Mesodermal cell (in vitro differentiated cells): ENCODE data around the gene SLC6A18.
"Not testable (repeated sequence)": the region's sequence is repeated elsewhere in the genome, so short reads cannot be mapped to it uniquely, and the experiment has no call there.

ENCODE experiments used
- H3K27ac ChIP-seq: 2 replicates; pipeline ENCODE4 v1.7.0; 2013; ENCODE audit warnings: mild to moderate bottlenecking, low read depth, low read length, moderate library complexity; ENCODE audit not compliant: severe bottlenecking
- H3K36me3 ChIP-seq: 2 replicates; pipeline ENCODE4 v1.7.1; 2013; ENCODE audit warnings: mild to moderate bottlenecking, low read length, moderate library complexity; ENCODE audit not compliant: control insufficient read depth, insufficient read depth
- H3K4me1 ChIP-seq: one replicate; pipeline ENCODE4 v1.7.1; 2013; ENCODE audit warnings: mild to moderate bottlenecking, low read length; ENCODE audit not compliant: insufficient read depth, control insufficient read depth, poor library complexity, severe bottlenecking
- H3K4me3 ChIP-seq: 2 replicates; pipeline ENCODE4 v1.7.0; 2013; ENCODE audit warnings: low read length, control low read depth, mild to moderate bottlenecking; ENCODE audit not compliant: insufficient read depth, poor library complexity, severe bottlenecking; ENCODE audit errors: extremely low read depth
- H3K9me3 ChIP-seq: 2 replicates; pipeline ENCODE4 v1.7.1; 2013; ENCODE audit warnings: mild to moderate bottlenecking, low read length, moderate library complexity; ENCODE audit not compliant: control insufficient read depth
- WGBS, 2 experiments: methylation state at CpG; one replicate each; pipeline ENCODE4 v1.1.5; 2013; ENCODE audit warnings: missing lambda C conversion rate in 2 of 2; ENCODE audit not compliant: insufficient coverage in 2 of 2; 5-methylcytosine and 5-hydroxymethylcytosine counted together

Gene SLC6A18

DNA sequence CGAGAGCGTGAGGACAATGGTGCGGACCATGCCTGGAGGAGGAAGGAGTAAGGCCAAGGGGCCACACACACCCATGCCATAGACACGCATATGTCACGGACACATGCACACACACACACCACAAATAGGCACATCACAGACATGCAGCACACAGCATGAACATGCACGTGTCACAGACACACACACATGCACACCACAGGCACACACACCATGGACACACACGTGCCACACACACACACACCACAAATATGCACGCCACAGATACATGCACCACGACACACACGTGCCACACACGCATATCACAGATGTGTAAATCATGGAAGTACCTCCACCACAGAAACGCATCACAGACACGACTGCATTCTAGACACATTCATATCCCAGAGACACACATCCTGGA is 53.0 kb downstream of the SLC6A18 start:
- H3K27ac ChIP-seq = no peak overlapping the region
- no peak overlapping the region for H3K4me3 ChIP-seq
- no peaks in the 10 kb centered on the region for H3K9me3 ChIP-seq
- H3K36me3 ChIP-seq = no peaks in the 10 kb centered on the region
- no peaks in the 10 kb centered on the region for H3K4me1 ChIP-seq
- WGBS, 2 experiments = 94 to 100% methylated on average over 9 to 13 of the region's 13 CpGs

GRCh38 chr5:1278656-1279442 is 53.7 kb downstream of the SLC6A18 start:
- Histone ChIP-seq H3K9me3 (no peaks in the 10 kb centered on the region), H3K27ac (no peak overlapping the region), H3K4me1 (no peaks in the 10 kb centered on the region), H3K4me3 (no peak overlapping the region), H3K36me3 (no peaks in the 10 kb centered on the region)
- 94 to 96% methylated on average over 39 to 41 of the region's 42 CpGs for WGBS, 2 experiments

- WGBS, 2 experiments = 92 to 97% methylated on average over 30 to 34 of the region's 34 CpGs
- no peaks in the 10 kb centered on the region for H3K9me3 ChIP-seq
These were observed 54.4 kb downstream of the SLC6A18 start for GRCh38 chr5:1279443-1280151.

GRCh38 chr5:1280177-1281037 is 55.2 kb downstream of the SLC6A18 start:
- no peak overlapping the region for H3K27ac ChIP-seq
- no peak overlapping the region for H3K4me3 ChIP-seq
- H3K36me3 ChIP-seq = no peaks in the 10 kb centered on the region

More at GRCh38 chr5:1279443-1280151, 54.4 kb downstream of the SLC6A18 start:
- no peaks in the 10 kb centered on the region for H3K4me1 ChIP-seq
- no peak overlapping the region for H3K27ac ChIP-seq
- no peak overlapping the region for H3K4me3 ChIP-seq
- no peaks in the 10 kb centered on the region for H3K36me3 ChIP-seq

GRCh38 chr5:1281038-1281882 is 56.1 kb downstream of the SLC6A18 start:
- H3K4me1 ChIP-seq = no peaks in the 10 kb centered on the region
- no peaks in the 10 kb centered on the region for H3K9me3 ChIP-seq
- 89 to 94% methylated on average over 13 to 14 of the region's 16 CpGs for WGBS, 2 experiments
- H3K4me3 ChIP-seq = no peak overlapping the region
- H3K36me3 ChIP-seq = no peaks in the 10 kb centered on the region
- no peak overlapping the region for H3K27ac ChIP-seq

More at GRCh38 chr5:1280177-1281037, 55.2 kb downstream of the SLC6A18 start:
- WGBS, 2 experiments = 96 to 97% methylated on average over 27 to 30 of the region's 32 CpGs
- no peaks in the 10 kb centered on the region for H3K4me1 ChIP-seq
- H3K9me3 ChIP-seq = no peaks in the 10 kb centered on the region

DNA sequence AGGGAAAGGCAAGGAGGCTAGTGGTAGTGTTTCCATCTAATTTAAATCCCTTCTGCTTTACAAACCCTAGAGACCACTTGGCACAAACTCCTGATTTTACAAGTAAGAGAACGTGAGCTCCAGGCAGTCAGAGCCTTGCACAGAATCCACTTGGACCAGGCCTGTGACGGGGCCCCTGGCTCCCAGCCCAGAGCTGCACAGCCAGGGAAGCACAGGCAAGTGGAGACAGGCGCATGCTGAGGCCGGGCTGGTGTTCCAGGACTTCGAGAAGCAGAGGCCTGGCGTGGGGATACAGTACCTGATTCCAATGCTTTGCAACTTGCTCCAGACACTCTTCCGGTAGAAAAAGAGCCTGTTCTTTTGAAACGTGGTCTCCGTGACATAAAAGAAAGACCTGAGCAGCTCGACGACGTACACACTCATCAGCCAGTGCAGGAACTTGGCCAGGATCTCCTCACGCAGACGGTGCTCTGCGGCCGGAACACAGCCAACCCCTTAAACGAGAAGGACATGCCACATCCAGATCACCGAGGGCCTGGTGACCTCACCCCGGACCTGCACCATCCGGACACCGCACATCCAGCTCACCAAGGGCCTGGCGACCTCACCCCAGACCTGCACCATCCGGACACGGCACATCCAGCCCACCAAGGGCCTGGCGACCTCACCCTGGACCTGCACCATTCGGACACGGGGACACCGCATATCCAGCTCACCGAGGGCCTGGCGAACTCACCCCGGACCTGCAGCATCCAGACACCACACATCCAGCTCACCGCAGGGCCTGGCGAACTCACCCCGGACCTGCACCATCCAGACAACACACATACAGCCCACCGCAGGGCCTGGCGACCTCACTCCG is 57.2 kb downstream of the SLC6A18 start:
- no peaks in the 10 kb centered on the region for H3K9me3 ChIP-seq
- no peak overlapping the region for H3K27ac ChIP-seq
- no peaks in the 10 kb centered on the region for H3K4me1 ChIP-seq
- H3K36me3 ChIP-seq = no peaks in the 10 kb centered on the region
- no peak overlapping the region for H3K4me3 ChIP-seq
- WGBS, 2 experiments = 90% methylated on average over 26 to 29 of the region's 37 CpGs

DNA sequence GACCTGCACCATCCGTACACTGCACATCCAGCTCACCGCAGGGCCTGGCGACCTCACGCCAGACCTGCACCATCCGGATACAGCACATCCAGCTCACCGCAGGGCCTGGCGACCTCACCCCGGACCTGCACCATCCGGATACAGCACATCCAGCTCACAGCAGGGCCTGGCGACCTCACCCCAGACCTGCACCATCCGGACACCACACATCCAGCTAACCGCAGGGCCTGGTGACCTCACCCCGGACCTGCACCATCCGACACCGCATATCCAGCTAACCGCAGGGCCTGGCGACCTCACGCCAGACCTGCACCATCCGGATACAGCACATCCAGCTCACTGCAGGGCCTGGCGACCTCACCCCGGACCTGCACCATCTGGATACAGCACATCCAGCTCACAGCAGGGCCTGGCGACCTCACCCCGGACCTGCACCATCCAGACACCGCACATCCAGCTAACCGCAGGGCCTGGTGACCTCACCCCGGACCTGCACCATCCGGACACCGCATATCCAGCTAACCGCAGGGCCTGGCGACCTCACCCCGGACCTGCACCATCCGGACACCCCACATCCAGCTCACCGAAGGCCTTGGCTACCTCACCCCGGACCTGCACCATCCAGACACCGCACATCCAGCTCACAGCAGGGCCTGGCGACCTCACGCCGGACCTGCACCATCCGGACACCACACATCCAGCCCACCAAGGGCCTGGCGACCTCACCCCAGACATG is 58.0 kb downstream of the SLC6A18 start:
- H3K9me3 ChIP-seq, H3K27ac ChIP-seq, H3K4me3 ChIP-seq, H3K36me3 ChIP-seq, H3K4me1 ChIP-seq: not testable (repeated sequence)
- WGBS, 2 experiments = 90 to 95% methylated on average over 18 to 31 of the region's 40 CpGs

DNA sequence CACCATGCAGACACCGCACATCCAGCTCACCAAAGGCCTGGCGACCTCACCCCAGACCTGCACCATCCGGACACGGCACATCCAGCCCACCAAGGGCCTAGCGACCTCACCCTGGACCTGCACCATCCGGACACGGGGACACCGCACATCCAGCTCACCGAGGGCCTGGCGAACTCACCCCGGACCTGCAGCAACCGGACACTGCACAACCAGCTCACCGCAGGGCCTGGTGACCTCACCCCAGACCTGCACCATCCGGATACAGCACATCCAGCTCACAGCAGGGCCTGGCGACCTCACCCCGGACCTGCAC is 58.5 kb downstream of the SLC6A18 start:
- H3K36me3 ChIP-seq, H3K9me3 ChIP-seq, H3K4me1 ChIP-seq, H3K4me3 ChIP-seq, H3K27ac ChIP-seq: not testable (repeated sequence)
- 85% methylated on average over 13 of the region's 16 CpGs; no CpG with 5 or more reads in 1 of the 2 experiments for WGBS, 2 experiments

DNA sequence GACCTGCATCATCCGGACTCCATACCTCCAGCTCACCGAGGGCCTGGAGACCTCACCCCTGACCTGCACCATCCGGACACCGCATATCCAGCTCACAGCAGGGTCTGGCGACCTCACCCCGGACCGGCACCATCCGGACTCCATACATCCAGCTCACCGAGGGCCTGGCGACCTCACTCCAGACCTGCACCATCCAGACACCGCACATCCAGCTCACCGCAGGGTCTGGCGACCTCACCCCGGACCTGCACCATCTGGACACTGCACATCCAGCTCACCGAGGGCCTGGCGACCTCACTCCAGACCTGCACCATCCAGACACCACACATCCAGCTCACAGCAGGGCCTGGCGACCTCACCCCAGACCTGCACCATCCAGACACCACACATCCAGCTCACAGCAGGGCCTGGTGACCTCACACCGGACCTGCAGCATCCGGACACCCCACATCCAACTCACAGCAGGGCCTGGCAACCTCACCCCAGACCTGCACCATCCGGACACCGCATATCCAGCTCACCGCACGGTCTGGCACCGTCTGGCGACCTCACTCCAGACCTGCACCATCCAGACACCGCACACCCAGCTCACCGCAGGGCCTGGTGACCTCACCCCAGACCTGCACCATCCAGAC is 59.3 kb downstream of the SLC6A18 start:
- H3K4me3 ChIP-seq, H3K4me1 ChIP-seq, H3K36me3 ChIP-seq, H3K9me3 ChIP-seq, H3K27ac ChIP-seq: not testable (repeated sequence)
- WGBS, 2 experiments = 86 to 89% methylated on average over 13 to 22 of the region's 27 CpGs
